Common myeloid progenitor, CD34-positive (primary cell): ENCODE data around the gene NAB1.

Experiments
- CTCF ChIA-PET: fragments of 350-600 bp; sonication (Branson Sonifier 250); formaldehyde crosslinking; loops from one replicate; lab custom pipeline; 2021; ENCODE audit warnings: antibody characterized with exemption; lab: Charles Lee
- POLR2A ChIA-PET: fragments of 350-600 bp; sonication (Branson Sonifier 250); formaldehyde crosslinking; loops from one replicate; lab custom pipeline; 2021; ENCODE audit warnings: antibody characterized with exemption; lab: Charles Lee
- DNase-seq, 3 donors: peaks; one replicate each; pipeline versions ENCODE4 v3.0.0 to v3.0.0-alpha.2; 2013
- H3K27ac ChIP-seq, 2 experiments: 1 replicate in 1 of 2; 2 replicates in 1 of 2; pipeline ENCODE4 v1.7.0; 2013; ENCODE audit warnings: inconsistent platforms in 2 of 2, low read length in 2 of 2, mild to moderate bottlenecking in 2 of 2, low read depth in 1 of 2, moderate library complexity in 1 of 2; ENCODE audit not compliant: severe bottlenecking in 2 of 2, insufficient read depth in 1 of 2, poor library complexity in 1 of 2
- H3K27me3 ChIP-seq, 5 experiments: replicated peaks in 2 of 5; 1 replicate in 3 of 5; 2 replicates in 2 of 5; pipeline versions ENCODE4 v1.6.1 to v1.7.0; 2013; ENCODE audit warnings: low read length in 4 of 5, mild to moderate bottlenecking in 2 of 5, moderate library complexity in 2 of 5, inconsistent platforms in 1 of 5; ENCODE audit not compliant: insufficient read depth in 5 of 5, control insufficient read depth in 4 of 5
- H3K36me3 ChIP-seq, 4 experiments: 1 replicate in 2 of 4; 2 replicates in 2 of 4; pipeline versions ENCODE4 v1.6.1 to v1.7.0; 2013; ENCODE audit warnings: low read length in 3 of 4, control low read depth in 1 of 4, mild to moderate bottlenecking in 1 of 4; ENCODE audit not compliant: control insufficient read depth in 4 of 4, insufficient read depth in 4 of 4
- H3K4me1 ChIP-seq, 4 experiments: 1 replicate in 3 of 4; 2 replicates in 1 of 4; pipeline versions ENCODE4 v1.6.1 to v1.7.1; 2013; ENCODE audit warnings: low read length in 3 of 4, mild to moderate bottlenecking in 3 of 4, control low read depth in 1 of 4, inconsistent platforms in 1 of 4, moderate library complexity in 1 of 4; ENCODE audit not compliant: control insufficient read depth in 4 of 4, insufficient read depth in 4 of 4; ENCODE audit errors: control extremely low read depth in 1 of 4
- H3K4me3 ChIP-seq, 7 experiments: 1 replicate in 4 of 7; 2 replicates in 3 of 7; pipeline versions ENCODE4 v1.5.1 to v1.7.0; 2013; ENCODE audit warnings: mild to moderate bottlenecking in 7 of 7, low read length in 6 of 7, moderate library complexity in 6 of 7, inconsistent platforms in 2 of 7, low read depth in 2 of 7, control low read depth in 1 of 7; ENCODE audit not compliant: insufficient read depth in 4 of 7, control insufficient read depth in 1 of 7; ENCODE audit errors: extremely low read depth in 1 of 7
- H3K9me3 ChIP-seq, 5 experiments: 1 replicate in 4 of 5; 2 replicates in 1 of 5; pipeline versions ENCODE4 v1.6.1 to v1.7.1; 2013; ENCODE audit warnings: low read length in 4 of 5, mild to moderate bottlenecking in 2 of 5, inconsistent platforms in 1 of 5, low read depth in 1 of 5, moderate library complexity in 1 of 5; ENCODE audit not compliant: control insufficient read depth in 4 of 5, insufficient read depth in 2 of 5; ENCODE audit errors: control extremely low read depth in 1 of 5
- WGBS: methylation state at CpG from one replicate; pipeline ENCODE4 v1.1.5; 2013; ENCODE audit not compliant: insufficient coverage; 5-methylcytosine and 5-hydroxymethylcytosine counted together

The NAB1 gene

DNA sequence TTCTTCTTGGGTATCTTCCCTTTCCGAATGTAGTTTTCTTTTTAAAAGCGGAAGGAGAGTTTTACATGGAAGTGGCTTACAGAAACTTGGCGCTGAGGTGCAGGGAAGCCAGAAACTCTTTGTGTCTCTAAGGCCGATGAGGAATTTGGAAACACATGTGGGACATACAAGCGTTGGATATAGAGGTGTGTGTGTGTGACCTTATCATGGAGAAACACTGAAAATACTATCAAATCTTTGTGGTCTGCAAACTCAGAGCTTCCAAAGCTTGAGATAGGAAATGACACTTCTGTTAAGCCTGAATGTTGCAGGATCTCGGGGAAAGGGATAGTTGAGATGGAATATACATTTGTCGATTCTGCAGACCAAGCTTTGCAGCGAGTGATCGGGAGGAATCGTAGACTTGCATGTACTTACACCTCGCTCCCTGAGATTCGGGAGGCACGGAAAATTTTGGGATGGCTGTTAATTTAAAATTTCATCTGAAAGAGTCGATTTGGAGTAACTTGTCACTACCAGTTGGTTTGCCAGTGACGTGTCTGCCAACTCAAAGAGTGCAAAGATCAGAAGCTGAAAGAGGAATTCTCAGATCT is 1.0 kb downstream of the NAB1 start:
- H3K4me3 ChIP-seq: peak overlapping the region; percentile 77 to 99 (median 83)
- peak overlapping the region; percentile 87 to 90 for H3K27ac ChIP-seq
- H3K4me1 ChIP-seq: peaks cover 6 to 40% (median 22%) of the 10 kb centered on the region in 4 experiments
- H3K27me3 ChIP-seq: no peaks in the 10 kb centered on the region
- POLR2A ChIA-PET: interaction anchor here (0.9 to 1.3 kb wide), 3 partner anchors 11 to 28 kb away, joined by 3 to 4 read pairs (median 3); no protein-coding TSS in a partner anchor
- H3K36me3 ChIP-seq: peaks cover 0 to under 1% (median 0%) of the 10 kb centered on the region in 4 experiments
- no peaks in the 10 kb centered on the region for H3K9me3 ChIP-seq
- WGBS: 0% methylated on average over 13 of the region's 15 CpGs
- CTCF ChIA-PET: interaction anchor here (1.8 to 5.2 kb wide), 2 partner anchors 15 to 29 kb away, joined by 5 to 50 read pairs; no protein-coding TSS in a partner anchor
- peak in 1 of 3 donors; percentile 15 for DNase-seq

DNA sequence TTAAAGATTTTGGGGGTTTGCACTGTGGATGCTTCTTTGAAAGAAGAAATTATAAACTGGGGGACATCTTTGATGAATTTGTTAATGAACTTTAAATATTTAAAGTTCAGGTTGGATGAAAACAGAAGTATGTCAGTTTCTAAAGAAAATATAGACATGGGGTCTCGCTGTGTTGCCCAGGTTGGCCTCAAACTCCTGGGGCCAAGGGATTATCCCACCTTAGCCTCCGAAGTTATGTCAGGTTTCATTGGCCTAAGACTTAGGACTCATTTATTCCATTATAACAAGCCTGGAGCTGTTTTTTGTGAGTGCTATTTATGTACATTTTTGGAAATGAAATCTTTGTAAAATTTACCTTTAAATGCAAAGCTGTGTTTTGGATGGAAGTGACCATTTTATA is 2.5 kb downstream of the NAB1 start:
- 83% methylated on average over 1 of the region's 2 CpGs for WGBS
- ChIA-PET CTCF (interaction anchor here (1.2 to 5.2 kb wide), 6 partner anchors 9 to 206 kb away, joined by 3 to 50 read pairs (median 4); no protein-coding TSS in a partner anchor), POLR2A (no interaction called here)
- Histone ChIP-seq H3K4me3 (peak overlapping the region in 3 of 7 experiments; percentile 1 to 83 (median 13)), H3K36me3 (peaks cover 0 to 4% (median 0%) of the 10 kb centered on the region in 4 experiments), H3K27me3 (no peaks in the 10 kb centered on the region), H3K9me3 (no peaks in the 10 kb centered on the region), H3K27ac (peak overlapping the region in 1 of 2 experiments; percentile 90), H3K4me1 (peaks cover 6 to 39% (median 21%) of the 10 kb centered on the region in 4 experiments)
- DNase-seq: no peak

DNA sequence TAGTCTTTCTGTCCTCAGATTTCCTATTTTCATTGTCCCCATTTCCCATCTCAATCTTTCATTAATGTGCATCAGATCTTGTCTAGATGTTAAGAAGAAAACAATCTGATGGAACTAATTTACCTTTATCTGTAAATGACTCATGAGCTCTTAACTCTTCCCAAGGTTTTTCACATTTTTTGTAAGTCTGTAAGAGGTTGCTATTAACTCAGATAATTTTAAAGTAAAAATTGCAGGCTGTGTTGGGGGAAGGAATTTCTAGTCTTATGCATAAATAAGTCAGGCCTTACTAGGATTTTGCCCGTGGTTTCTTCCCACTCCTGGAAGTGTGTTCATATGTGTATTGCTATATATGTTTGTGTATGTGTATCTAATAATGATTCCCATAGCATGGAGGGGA is 4.3 kb downstream of the NAB1 start:
- no peak overlapping the region for H3K4me3 ChIP-seq
- H3K27ac ChIP-seq: no peak overlapping the region
- H3K4me1 ChIP-seq: peaks cover 6 to 32% (median 20%) of the 10 kb centered on the region in 4 experiments
- H3K9me3 ChIP-seq: no peaks in the 10 kb centered on the region
- CTCF ChIA-PET: interaction anchor here (1.5 to 5.2 kb wide), 2 partner anchors 11 to 30 kb away, joined by 6 to 50 read pairs; no protein-coding TSS in a partner anchor
- 100% methylated on average over 1 of the region's 1 CpG for WGBS
- peaks cover 0 to 7% (median 0%) of the 10 kb centered on the region in 4 experiments for H3K36me3 ChIP-seq
- POLR2A ChIA-PET: no interaction called here
- DNase-seq: no peak
- H3K27me3 ChIP-seq: no peaks in the 10 kb centered on the region

DNA sequence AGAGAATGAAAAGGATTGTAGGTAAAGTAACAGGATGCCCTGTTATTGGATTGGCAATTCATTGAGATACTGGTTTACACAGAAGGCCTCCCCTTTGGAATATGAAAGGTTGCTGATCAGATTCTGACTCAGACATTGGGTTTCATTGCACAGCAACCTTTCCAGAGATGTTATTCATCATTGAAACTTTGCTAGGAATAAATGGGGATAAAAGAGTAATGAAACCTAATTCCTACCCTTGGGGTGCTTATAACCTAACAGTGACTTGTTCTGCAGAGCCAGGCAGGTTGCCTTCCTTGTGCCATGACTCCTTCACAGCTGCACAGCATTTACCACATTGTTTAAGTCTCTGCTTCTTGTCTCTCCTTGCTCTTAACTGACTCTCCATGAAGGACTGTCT is 5.0 kb downstream of the NAB1 start:
- Histone ChIP-seq H3K4me3 (no peak overlapping the region), H3K4me1 (peaks cover 6 to 32% (median 19%) of the 10 kb centered on the region in 4 experiments), H3K27ac (no peak overlapping the region), H3K36me3 (peaks cover 0 to 7% (median 0%) of the 10 kb centered on the region in 4 experiments), H3K27me3 (no peaks in the 10 kb centered on the region), H3K9me3 (no peaks in the 10 kb centered on the region)
- CTCF ChIA-PET: interaction anchor here (5.2 kb wide), 1 partner anchor 11 kb away, joined by 50 read pairs; no protein-coding TSS in a partner anchor
- DNase-seq: no peak
- POLR2A ChIA-PET: no interaction called here

DNA sequence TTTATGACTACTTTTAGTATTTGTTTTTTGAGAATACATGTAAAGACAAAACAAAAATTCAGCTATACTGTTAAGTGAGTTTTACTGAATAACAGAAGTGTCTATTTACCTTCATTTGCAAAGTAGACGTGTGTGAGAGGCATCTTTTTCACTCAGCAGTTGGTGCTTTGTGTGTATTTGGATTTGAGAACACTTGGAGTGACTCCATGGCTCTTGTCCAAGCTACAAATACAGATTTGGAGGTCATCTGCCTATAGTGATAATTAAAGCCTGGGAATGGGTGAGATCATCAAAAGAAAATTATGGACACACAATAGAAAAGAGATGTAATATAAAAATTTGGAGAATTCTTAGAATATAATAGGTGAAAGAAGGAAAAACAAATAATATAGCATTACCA is 6.2 kb downstream of the NAB1 start:
- Histone ChIP-seq H3K27me3 (no peaks in the 10 kb centered on the region), H3K27ac (no peak overlapping the region), H3K36me3 (peaks cover 0 to 16% (median 6%) of the 10 kb centered on the region in 4 experiments), H3K4me1 (peaks cover 6 to 31% (median 15%) of the 10 kb centered on the region in 4 experiments), H3K9me3 (no peaks in the 10 kb centered on the region), H3K4me3 (no peak overlapping the region)
- DNase-seq: no peak
- CTCF ChIA-PET: interaction anchor here (0.7 kb wide), 1 partner anchor 10 kb away, joined by 4 read pairs; no protein-coding TSS in a partner anchor
- 100% methylated on average over 1 of the region's 1 CpG for WGBS
- POLR2A ChIA-PET: no interaction called here

DNA sequence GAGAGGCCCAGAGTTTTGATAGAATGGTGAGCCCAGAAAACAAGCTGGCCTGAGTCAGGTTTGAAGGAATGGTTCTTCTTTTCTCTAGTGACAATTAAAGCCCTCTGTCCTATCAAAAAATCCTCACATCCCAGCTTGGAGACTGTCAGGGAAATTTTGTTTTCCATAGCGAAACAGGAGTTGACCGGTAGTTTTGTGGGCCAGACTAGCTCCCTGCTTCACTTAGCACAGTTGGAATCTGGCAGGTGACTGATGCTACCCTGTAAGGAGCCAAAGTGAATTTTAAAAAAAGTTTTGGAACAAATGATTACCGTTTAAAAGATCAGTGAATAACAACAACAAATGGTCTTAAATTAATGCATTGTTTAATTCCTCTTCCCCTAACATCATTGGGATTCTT is 6.7 kb downstream of the NAB1 start:
- no peak for DNase-seq
- WGBS: 100% methylated on average over 2 of the region's 3 CpGs
- Histone ChIP-seq H3K36me3 (peaks cover 0 to 16% (median 7%) of the 10 kb centered on the region in 4 experiments), H3K9me3 (no peaks in the 10 kb centered on the region), H3K27me3 (no peaks in the 10 kb centered on the region), H3K4me1 (peaks cover 5 to 27% (median 13%) of the 10 kb centered on the region in 4 experiments), H3K27ac (no peak overlapping the region), H3K4me3 (no peak overlapping the region)
- ChIA-PET POLR2A (no interaction called here), CTCF (no interaction called here)

DNA sequence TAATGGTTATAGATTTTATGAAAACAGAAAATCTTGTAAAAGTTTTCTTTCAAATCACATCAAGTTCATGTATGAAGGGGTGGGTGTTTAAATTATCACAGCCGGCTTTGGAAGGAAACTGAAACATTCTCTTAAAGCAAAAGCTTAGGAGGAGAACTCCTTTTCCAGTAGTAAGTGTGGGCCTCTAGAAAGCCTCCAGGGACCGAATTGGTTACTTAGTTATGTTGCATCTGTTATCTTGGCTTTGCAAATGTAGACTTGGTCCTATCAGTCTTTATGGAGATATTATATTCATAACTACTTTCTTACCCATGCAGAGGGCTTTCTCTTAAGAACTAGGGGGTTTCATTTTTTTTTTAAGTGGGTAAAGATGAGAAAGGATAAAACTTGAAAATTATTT is 7.4 kb downstream of the NAB1 start:
- H3K27ac ChIP-seq: peak overlapping the region in 1 of 2 experiments; percentile 12
- H3K4me3 ChIP-seq: no peak overlapping the region
- ChIA-PET CTCF (interaction anchor here (1.7 kb wide), 1 partner anchor 23 kb away, joined by 6 read pairs; no protein-coding TSS in a partner anchor), POLR2A (no interaction called here)
- peaks cover 4 to 24% (median 9%) of the 10 kb centered on the region in 4 experiments for H3K4me1 ChIP-seq
- H3K9me3 ChIP-seq: no peaks in the 10 kb centered on the region
- 100% methylated on average over 1 of the region's 2 CpGs for WGBS
- DNase-seq: no peak
- H3K27me3 ChIP-seq: no peaks in the 10 kb centered on the region
- H3K36me3 ChIP-seq: peaks cover 0 to 20% (median 7%) of the 10 kb centered on the region in 4 experiments
